ENCODE results near the gene EIF6.

The EIF6 gene

GRCh38 chr20:35296101-35296554, 11.6 kb upstream of the EIF6 start:
- no peak overlapping the region for H3K27ac ChIP-seq
- TF ChIP-seq CTCF (conservative IDR thresholded peaks at IDR 0.05) (no peak), ZFX (IDR thresholded peaks at IDR 0.05) (no peak)

- H3K27ac ChIP-seq = no peak overlapping the region
- TF ChIP-seq ZFX (IDR thresholded peaks at IDR 0.05) (no peak), CTCF (conservative IDR thresholded peaks at IDR 0.05) (no peak)
Observed at GRCh38 chr20:35295674-35296073, 11.1 kb upstream of the EIF6 start.

GRCh38 chr20:35295058-35295457, 10.5 kb upstream of the EIF6 start:
- TF ChIP-seq CTCF (conservative IDR thresholded peaks at IDR 0.05) = no peak
- no peak for TF ChIP-seq ZFX (IDR thresholded peaks at IDR 0.05)
- H3K27ac ChIP-seq = no peak overlapping the region

GRCh38 chr20:35294293-35294685, 9.7 kb upstream of the EIF6 start:
- TF ChIP-seq CTCF (conservative IDR thresholded peaks at IDR 0.05) = no peak
- TF ChIP-seq ZFX (IDR thresholded peaks at IDR 0.05) = no peak
- H3K27ac ChIP-seq = no peak overlapping the region

- no peak for TF ChIP-seq CTCF (conservative IDR thresholded peaks at IDR 0.05)
- TF ChIP-seq ZFX (IDR thresholded peaks at IDR 0.05) = no peak
- no peak overlapping the region for H3K27ac ChIP-seq
Observed at GRCh38 chr20:35293303-35294292, 9.0 kb upstream of the EIF6 start.

- TF ChIP-seq CTCF (conservative IDR thresholded peaks at IDR 0.05) (no peak), ZFX (IDR thresholded peaks at IDR 0.05) (no peak)
- no peak overlapping the region for H3K27ac ChIP-seq
Observed at GRCh38 chr20:35292504-35293285, 8.1 kb upstream of the EIF6 start.
